BE2C (cell line): Measurements from ENCODE around the gene GATAD2A.

ENCODE experiments used
- DNase-seq: peaks from one replicate; pipeline ENCODE4 v3.0.0-alpha.2; 2020
- H3K27me3 ChIP-seq: fragments of 250-450 bp; sonication (Bioruptor Pico); 2 replicates; pipeline ENCODE4 v1.5.1; 2020; ENCODE audit warnings: mild to moderate bottlenecking
- H3K36me3 ChIP-seq: fragments of 250-450 bp; sonication (Bioruptor Pico); 2 replicates; pipeline ENCODE4 v1.5.1; 2020; ENCODE audit warnings: mild to moderate bottlenecking
- H3K4me1 ChIP-seq: fragments of 250-450 bp; sonication (Bioruptor Pico); 2 replicates; pipeline ENCODE4 v1.5.1; 2020
- H3K4me3 ChIP-seq: 2 replicates; pipeline ENCODE4 v1.5.1; 2011; ENCODE audit warnings: low read depth, low read length
- H3K9me3 ChIP-seq: fragments of 250-450 bp; sonication (Bioruptor Pico); 2 replicates; pipeline ENCODE4 v1.5.1; 2020
- TF ChIP-seq, protein P1 (sequence below): IDR thresholded peaks from 2 replicates; pipeline ENCODE4 v1.5.1; 2012; ENCODE audit warnings: mild to moderate bottlenecking, low read depth, low read length

The GATAD2A gene

DNA sequence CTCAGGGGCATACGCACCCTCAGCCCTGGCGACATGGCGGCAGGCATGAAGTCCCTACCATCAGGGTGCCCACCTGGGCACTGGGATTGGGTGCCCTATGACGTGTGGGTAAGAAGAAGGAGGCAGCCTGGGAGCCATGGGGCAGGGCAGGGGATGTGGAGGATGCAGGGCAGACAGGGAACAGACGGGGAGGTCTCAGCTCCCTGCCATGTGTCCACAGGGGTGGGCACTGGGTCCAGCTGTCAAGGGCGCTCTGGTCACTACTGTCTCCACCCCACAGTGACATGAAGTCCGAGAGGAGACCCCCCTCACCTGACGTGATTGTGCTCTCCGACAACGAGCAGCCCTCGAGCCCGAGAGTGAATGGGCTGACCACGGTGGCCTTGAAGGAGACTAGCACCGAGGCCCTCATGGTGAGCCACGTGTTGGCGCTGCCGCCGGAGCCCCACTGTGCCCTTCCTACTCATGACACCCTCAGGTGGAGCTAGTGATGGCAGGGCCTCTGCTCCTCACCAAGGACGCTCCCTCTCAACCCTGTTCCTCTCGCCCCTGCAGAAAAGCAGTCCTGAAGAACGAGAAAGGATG, 86.6 kb downstream of the GATAD2A start:
- Histone ChIP-seq H3K4me3 (no peak overlapping the region), H3K4me1 (peaks cover 26% of the 10 kb centered on the region), H3K9me3 (no peaks in the 10 kb centered on the region), H3K27me3 (no peaks in the 10 kb centered on the region), H3K36me3 (peaks cover 50% of the 10 kb centered on the region)
- no peak for DNase-seq
- TF ChIP-seq, protein P1, sequence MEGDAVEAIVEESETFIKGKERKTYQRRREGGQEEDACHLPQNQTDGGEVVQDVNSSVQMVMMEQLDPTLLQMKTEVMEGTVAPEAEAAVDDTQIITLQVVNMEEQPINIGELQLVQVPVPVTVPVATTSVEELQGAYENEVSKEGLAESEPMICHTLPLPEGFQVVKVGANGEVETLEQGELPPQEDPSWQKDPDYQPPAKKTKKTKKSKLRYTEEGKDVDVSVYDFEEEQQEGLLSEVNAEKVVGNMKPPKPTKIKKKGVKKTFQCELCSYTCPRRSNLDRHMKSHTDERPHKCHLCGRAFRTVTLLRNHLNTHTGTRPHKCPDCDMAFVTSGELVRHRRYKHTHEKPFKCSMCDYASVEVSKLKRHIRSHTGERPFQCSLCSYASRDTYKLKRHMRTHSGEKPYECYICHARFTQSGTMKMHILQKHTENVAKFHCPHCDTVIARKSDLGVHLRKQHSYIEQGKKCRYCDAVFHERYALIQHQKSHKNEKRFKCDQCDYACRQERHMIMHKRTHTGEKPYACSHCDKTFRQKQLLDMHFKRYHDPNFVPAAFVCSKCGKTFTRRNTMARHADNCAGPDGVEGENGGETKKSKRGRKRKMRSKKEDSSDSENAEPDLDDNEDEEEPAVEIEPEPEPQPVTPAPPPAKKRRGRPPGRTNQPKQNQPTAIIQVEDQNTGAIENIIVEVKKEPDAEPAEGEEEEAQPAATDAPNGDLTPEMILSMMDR, result no peak

- H3K4me1 ChIP-seq, result peaks cover 10% of the 10 kb centered on the region
- TF ChIP-seq, protein P1, result peak; percentile 4; the same call in 1 of the 2 replicates
- no peak overlapping the region for H3K4me3 ChIP-seq
- DNase-seq, result no peak
- no peaks in the 10 kb centered on the region for H3K9me3 ChIP-seq
- H3K27me3 ChIP-seq, result no peaks in the 10 kb centered on the region
- peaks cover 68% of the 10 kb centered on the region for H3K36me3 ChIP-seq
Observed at GRCh38 chr19:19493841-19494546, 88.5 kb downstream of the GATAD2A start.

DNA sequence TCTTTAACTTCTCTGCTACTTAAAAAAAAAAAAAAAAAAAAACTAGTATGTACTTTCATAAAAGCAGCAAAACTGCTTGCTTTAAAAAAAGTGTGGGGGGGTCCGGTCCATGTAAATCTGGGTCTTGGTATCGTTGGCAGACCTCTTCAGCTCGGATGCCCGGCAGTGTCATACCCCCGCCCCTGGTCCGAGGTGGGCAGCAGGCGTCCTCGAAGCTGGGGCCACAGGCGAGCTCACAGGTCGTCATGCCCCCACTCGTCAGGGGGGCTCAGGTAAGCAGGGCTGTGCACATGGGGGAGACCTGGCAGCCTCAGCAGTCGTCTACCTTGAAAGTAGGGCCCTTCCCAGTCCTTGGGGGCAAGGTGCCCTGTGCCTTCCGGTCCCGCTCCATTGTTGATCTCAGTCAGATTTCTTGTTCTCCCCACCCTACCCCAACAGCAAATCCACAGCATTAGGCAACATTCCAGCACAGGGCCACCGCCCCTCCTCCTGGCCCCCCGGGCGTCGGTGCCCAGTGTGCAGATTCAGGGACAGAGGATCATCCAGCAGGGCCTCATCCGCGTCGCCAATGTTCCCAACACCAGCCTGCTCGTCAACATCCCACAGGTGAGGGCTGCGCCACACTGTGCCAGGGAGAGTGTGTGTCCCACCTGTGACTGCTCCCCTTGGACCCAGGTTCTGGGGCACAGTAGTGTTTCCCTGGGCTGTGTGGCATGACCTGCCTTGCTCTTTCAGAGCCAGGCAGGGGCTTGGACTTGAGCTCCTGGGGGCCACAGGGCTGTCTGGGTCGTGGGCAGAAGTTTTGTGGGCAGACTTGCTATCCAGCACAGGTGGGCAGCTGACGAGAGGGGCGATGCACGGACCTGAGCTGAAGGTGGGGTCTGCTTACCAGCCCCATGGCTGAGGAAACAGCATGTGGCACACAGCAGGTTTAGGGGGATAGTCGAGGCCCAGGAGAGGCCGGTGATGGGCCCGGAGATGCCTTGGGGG, 90.4 kb downstream of the GATAD2A start:
- no peak overlapping the region for H3K4me3 ChIP-seq
- DNase-seq, result no peak
- no peaks in the 10 kb centered on the region for H3K9me3 ChIP-seq
- H3K36me3 ChIP-seq, result peaks cover 84% of the 10 kb centered on the region
- no peaks in the 10 kb centered on the region for H3K27me3 ChIP-seq
- TF ChIP-seq, protein P1, result no peak
- H3K4me1 ChIP-seq, result no peaks in the 10 kb centered on the region

DNA sequence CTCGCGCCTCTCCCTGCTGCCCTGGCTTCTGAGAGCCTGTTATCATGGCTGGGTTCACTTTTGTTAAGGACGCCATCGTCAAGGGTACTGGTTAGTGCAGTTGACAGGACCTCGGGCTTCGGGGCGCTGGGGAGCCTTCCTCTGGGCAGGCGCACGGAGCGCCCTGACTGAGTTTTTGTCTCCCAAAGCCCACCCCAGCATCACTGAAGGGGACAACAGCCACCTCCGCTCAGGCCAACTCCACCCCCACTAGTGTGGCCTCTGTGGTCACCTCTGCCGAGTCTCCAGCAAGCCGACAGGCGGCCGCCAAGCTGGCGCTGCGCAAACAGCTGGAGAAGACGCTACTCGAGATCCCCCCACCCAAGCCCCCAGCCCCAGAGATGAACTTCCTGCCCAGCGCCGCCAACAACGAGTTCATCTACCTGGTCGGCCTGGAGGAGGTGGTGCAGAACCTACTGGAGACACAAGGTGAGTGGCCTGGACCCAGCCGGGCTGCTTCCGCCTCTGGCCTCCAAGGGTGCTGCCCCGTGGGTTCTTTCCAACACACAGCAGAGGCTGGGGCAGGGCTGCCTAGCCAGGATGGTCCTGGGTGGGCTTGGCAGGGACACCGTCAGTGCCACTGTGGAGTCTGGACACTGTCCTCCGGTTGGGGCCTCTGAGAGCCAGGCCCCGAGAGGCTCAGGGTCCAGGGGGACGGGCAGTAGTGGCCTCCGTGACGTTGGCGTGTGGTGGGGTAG, 92.9 kb downstream of the GATAD2A start:
- Histone ChIP-seq H3K4me3 (no peak overlapping the region), H3K4me1 (no peaks in the 10 kb centered on the region), H3K36me3 (peaks cover 89% of the 10 kb centered on the region), H3K27me3 (no peaks in the 10 kb centered on the region), H3K9me3 (no peaks in the 10 kb centered on the region)
- DNase-seq, result no peak
- TF ChIP-seq, protein P1, result no peak

DNA sequence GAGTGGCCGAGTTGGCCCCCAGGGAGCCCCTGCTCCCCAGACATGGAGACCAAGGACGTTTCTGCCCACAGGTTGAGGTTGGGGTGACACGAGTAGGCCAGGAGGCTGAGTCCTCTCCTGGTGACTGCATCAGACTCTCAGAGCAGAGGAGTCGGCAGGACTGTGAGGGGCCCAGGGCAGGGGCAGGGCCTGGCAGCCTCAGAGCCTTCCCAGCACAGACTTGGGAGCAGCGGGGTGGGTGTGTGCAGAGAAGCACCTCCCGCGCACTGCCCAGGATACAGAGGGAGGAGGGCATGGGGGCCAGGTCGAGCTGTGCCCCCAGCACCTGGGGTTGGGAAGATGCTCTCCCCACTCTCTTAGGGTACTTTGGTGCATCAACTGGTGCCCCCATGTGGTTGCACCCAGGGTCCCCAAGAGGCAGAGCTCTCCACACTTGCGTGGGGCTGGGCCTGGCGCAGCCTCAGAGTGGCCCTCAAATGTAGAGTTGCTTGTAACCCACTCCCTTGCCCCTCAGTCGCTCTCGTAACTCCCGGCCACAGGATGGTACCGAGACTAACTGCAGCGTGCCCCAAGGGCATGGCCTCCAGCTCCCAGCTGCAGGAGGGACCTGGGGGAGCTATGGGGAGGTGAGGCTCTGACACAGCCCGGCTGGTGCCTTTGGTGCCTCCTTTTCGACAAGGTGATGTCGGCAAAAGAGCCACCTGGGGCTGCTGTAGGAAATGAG, 94.0 kb downstream of the GATAD2A start:
- no peak for DNase-seq

More for the DNA sequence above, 94.0 kb downstream of the GATAD2A start:
- no peak overlapping the region for H3K4me3 ChIP-seq
- TF ChIP-seq, protein P1, result no peak
- H3K4me1 ChIP-seq, result no peaks in the 10 kb centered on the region
- no peaks in the 10 kb centered on the region for H3K27me3 ChIP-seq
- H3K9me3 ChIP-seq, result no peaks in the 10 kb centered on the region
- H3K36me3 ChIP-seq, result peaks cover 83% of the 10 kb centered on the region
